ENCODE measurements around the gene HPCAL1.
A peak's percentile ranks its signal among the peaks of the same experiment; 100 is the strongest.

Gene HPCAL1

GRCh38 chr2:10325278-10326145 is 22.8 kb downstream of the HPCAL1 start:
- peak; percentile 26 for DNase-seq

DNA sequence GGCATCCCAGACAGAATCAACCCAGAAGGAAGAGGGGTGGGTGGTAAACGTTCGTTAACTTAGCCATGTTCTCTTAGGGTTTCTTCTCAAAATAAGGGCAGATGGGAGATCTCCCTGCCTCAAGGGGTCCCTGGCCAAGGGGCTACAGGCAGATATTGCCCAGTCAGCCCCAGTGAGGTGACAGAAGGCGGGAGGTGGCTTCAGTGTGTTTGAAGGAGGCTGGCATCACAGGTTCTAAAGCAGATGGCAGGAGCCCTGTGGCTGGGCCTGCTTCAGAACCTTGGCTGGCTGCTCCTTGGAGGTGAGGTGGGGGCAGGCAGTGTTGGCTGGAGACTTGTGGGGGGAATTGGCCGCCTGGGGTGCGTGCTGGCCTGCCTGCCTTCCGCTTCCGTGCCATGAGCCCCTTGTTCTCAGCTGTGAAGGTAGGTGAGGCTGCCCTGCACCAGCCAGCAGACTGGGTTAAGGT is 23.5 kb downstream of the HPCAL1 start:
- no peak for DNase-seq

DNA sequence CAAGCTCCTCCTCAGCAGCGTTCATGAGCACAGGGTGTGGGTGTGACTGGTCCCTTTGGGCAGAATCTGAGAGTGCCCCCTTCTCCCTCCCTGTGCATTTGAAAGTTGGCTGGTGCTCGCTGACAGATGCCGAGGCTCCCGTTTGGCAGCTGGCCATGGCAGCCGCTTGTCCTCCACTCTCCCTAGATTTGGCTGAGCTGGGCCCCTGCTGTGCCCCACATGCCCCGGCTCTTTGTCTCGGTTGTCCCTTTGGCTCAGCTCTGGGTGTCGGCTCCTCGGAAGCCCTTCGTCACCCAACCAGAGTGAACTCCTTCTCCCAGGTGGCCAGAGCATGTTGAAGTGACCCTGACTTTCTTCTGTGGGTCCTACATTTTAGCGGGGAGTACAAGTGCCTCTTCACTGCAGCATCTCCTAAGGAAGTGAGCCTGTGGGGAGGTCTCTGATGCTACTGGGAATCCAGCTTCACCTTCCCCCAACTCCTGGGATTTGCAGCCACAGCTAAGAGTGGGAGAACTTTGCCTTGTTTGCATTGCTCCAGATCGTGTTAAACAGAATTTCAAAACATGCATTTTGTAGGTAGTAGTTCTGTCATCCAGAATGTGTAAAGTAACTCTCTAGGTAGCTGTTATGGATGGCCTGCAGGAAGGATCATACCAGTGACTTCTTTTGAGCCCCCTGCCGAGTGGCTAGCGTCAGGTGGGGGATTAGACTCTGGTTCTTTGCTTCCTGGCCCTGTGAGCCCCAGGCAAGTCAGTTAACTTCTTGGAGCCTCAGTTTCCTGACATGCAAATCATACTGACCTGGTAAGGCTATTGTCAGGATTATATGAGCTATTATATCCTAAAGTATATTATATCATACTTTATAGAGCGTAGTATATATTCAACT is 24.2 kb downstream of the HPCAL1 start:
- no peak for DNase-seq

DNA sequence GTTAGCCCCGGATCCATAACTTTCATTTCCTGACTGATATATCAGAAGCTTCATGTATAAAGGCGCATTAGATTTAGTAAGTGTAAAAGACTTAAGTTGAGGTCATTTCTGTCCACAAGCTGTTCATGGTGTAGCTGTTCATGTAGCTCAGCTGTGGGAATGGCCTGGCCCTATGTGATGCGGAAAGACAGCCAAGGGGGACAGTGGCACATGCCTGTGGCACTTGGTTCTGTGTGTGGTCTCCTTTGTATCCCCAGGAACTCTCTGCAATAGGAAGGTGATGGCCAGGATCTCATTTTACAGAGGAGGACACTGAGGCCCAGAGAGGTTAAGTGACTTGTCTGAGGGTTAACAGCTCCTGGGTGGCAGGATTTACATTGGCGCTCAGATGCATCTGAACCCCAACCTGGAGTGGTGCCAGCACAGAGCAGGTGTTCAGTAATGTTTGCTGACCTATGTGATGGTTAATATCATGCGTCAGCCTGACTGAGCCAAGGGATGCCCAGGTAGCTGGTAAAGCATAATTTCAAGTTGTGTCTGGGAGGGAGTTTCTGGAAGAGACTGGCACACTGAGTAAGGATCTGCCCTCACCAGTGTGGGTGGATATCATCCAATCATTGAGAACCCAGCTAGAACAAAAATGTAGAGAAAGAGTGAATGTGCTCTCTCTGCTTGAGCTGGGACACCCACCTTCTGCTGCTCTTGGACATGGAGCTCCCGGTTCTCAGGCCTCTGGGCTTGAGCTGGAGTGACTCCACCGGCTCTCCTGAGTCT is 25.4 kb downstream of the HPCAL1 start:
- no peak for DNase-seq

GRCh38 chr2:10328670-10329579 is 26.2 kb downstream of the HPCAL1 start:
- DNase-seq, result no peak

- DNase-seq, result no peak
Measured at GRCh38 chr2:10329580-10329879, 26.8 kb downstream of the HPCAL1 start.

- peak; percentile 7 for DNase-seq
Measured at GRCh38 chr2:10329880-10330699, 27.4 kb downstream of the HPCAL1 start.

- DNase-seq, result no peak
Measured at GRCh38 chr2:10330700-10331026, 28.0 kb downstream of the HPCAL1 start.

DNA sequence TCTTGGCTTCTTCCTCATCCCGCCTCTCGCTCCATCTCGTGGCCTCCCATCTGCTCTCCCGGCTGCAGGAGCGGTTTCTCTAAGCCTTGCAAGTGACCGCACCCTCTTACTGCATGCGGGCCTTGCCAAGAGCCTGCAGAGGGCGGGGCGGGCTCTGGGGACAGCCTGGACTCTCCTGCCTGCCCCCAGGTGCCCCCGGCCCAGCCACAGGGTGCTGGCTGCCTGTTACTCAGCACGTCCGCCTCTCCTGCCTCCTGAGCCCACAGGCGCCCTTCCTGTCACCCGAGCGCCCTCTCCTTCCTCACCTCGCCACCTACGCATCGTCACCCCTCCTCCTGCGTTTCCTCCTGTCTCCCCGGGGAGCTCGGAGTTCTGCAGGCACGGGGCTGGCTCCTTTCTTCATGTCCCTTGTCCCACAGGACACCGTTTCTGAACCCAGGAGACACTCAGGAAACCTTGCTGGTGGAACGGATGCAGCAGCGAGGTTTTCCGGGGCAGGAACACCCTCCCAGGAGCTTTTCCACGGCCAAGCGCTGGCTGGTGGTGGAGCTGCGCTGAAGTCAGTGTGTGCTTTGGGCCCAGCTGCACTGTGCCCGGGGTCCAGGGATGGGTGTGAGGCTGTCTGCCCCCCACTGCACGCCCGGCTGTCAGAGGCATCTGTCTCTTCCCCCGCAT is 28.5 kb downstream of the HPCAL1 start:
- DNase-seq, result peak; percentile 87

DNA sequence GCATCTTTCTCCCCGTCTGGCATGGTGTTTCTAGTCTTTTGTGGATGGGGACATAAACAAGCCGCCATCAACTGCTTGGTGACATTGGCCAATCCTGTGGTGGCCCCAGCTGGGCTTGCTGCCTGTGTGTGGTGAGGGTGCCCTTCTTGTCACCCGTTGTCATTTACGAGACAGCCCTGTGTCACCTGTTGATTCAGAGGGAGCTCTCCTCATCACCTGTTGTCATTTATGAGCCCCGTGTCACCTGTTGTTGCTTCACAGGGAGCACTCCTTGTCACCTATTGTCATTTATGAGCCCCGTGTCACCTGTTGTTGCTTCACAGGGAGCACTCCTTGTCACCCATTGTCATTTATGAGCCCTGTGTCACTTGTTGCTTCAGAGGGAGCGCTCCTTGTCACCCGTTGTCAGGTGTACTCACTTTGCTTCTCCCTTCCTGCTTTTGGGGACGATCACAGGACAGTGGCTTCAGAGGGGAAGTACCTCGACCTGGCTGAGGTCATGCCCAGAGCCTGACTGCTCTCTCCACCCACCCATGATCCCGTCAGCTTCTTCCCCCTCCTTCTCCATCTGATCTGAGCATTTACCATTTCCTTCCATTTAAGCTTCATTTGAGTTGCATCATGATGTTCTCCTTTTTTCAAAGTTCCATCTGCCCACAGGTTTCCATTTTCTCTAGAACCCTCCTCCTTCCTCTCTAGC is 29.1 kb downstream of the HPCAL1 start:
- peak; percentile 96 for DNase-seq

GRCh38 chr2:10332402-10333246 is 29.9 kb downstream of the HPCAL1 start:
- no peak for DNase-seq

GRCh38 chr2:10333247-10333613 is 30.5 kb downstream of the HPCAL1 start:
- peak; percentile 69 for DNase-seq

DNA sequence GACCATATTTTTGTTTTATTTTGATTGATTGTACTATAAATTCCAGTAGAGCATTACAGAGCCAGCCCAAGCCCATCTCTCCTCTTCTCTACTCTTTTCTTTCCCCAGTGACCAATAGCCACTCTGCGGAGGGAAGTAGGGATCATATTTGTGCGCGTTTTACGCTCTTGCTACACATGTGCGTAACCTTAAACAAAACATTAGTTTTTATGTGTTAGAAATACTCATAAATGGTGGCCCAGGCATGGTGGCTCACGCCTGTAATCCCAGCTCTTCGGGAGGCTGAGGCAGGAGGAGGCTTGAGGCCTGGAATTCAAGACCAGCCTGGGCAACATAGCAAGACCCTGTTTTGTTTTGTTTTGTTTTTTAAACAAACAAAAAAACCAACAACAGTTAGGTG is 31.3 kb downstream of the HPCAL1 start:
- no peak for DNase-seq

DNA sequence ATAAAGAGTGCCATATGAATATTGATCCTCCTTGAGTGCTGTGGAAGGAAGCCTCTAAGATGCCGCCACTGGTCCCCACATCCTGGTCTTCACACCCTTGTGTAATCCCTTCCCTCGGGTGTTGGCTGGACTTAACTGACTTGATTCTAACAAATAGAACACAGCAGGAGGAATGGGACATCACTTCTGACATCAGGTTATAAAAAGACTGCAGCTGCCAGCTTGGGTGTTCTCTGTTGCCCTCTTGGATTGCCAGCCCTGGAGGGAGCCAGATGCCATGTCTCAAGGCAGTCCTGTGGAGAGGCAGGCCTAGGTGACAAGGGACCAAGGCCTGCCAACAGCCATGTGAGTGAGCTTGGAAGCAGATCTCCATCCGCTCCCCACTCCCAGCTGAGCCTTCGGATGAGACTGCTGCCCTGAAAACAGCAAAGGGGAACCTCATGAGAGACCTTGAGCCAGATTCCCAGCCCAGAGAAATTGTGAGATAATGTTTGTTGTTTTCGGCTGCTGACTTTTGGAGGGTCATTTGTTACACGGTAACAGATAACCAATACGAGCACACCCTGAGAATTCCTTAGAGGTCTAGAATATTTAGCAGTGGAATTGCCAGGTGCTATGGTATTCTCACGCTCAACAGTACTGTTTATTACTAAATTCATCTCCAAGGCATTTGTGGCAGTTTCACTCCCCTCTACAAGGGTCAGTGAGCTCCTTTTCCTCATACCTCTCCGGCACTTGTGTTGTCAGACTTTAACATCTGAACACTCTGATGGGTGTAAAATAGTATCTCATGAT is 32.5 kb downstream of the HPCAL1 start:
- DNase-seq, result peak; percentile 24

GRCh38 chr2:10336283-10336682 is 33.6 kb downstream of the HPCAL1 start:
- DNase-seq, result no peak

- no peak for DNase-seq
Measured at GRCh38 chr2:10337449-10338269, 35.0 kb downstream of the HPCAL1 start.
